Body of pancreas (tissue), 4 donors: Measurements from ENCODE around the gene SPRN. TPM values are rescaled to one million over a fixed set of nuclear protein-coding genes. Genes with fewer than 3 reads are reported as not detected.

Experiments used
- ATAC-seq: fragments of 150-250 bp; one replicate; pipeline ENCODE4 v1.9.1; 2016
- DNase-seq, 4 donors: peaks; one replicate each; pipeline ENCODE4 v3.0.0-alpha.2; 2019
- H3K27ac ChIP-seq, 4 donors: fragments of 200-600 bp; sonication (generic); 1 replicate in 3 of 4; 2 replicates in 1 of 4; pipeline versions ENCODE4 v1.5.1 to v1.6.1; 2016 to 2019; ENCODE audit warnings: mild to moderate bottlenecking in 1 of 4, mixed read lengths in 1 of 4, moderate library complexity in 1 of 4
- H3K27me3 ChIP-seq, 2 donors: fragments of 200-600 bp; sonication (generic); one replicate each; pipeline ENCODE4 v1.6.0; 2016; ENCODE audit warnings: mild to moderate bottlenecking in 1 of 2
- H3K36me3 ChIP-seq, 2 donors: fragments of 200-600 bp; sonication (generic); replicated peaks in 1 of 2; 2 replicates each; pipeline ENCODE4 v1.5.1; 2016; ENCODE audit warnings: low read depth in 2 of 2; ENCODE audit not compliant: insufficient read depth in 1 of 2
- H3K4me1 ChIP-seq: fragments of 200-600 bp; sonication (generic); one replicate; pipeline ENCODE4 v1.6.0; 2016
- H3K4me3 ChIP-seq, 2 donors: fragments of 200-600 bp; sonication (generic); 1 replicate in 1 of 2; 2 replicates in 1 of 2; pipeline ENCODE4 v1.5.1; 2016 to 2019
- H3K9me3 ChIP-seq, 3 donors: fragments of 200-600 bp; sonication (generic); 1 replicate in 2 of 3; 2 replicates in 1 of 3; pipeline ENCODE4 v1.5.1; 2016
- POLR2A ChIP-seq, 3 donors: fragments of 450-650 bp; IDR thresholded peaks; one replicate each; pipeline ENCODE4 v1.6.1; 2016; ENCODE audit warnings: antibody characterized with exemption in 3 of 3, mild to moderate bottlenecking in 2 of 3
- WGBS, 2 donors: methylation state at CpG; one replicate each; pipeline ENCODE4 v1.1.5; 2017; 5-methylcytosine and 5-hydroxymethylcytosine counted together
- intact Hi-C: fragments of 100-400 bp; cut with DNase I; formaldehyde crosslinking; loops from one replicate; pipeline ENCODE4 v1.15.1; 2023
- total RNA-seq, 2 donors: library from RNA; depleted of rRNA; stranded (reverse); fragments of >200 nt; gene quantifications; one replicate each; pipeline ENCODE4 v1.1.0, GENCODE V29; 2016
- TF ChIP-seq, protein P1 (sequence below), 7 experiments: fragments of 450-650 bp in 4 of 7; fragments of 200-600 bp in 3 of 7; sonication (generic) in 3 of 7; IDR thresholded peaks; one replicate each; pipeline ENCODE4 v1.5.1; 2016 to 2019; ENCODE audit warnings: antibody characterized with exemption in 7 of 7

Gene SPRN
- total RNA-seq, 2 donors from 2014 or later: not detected

DNA sequence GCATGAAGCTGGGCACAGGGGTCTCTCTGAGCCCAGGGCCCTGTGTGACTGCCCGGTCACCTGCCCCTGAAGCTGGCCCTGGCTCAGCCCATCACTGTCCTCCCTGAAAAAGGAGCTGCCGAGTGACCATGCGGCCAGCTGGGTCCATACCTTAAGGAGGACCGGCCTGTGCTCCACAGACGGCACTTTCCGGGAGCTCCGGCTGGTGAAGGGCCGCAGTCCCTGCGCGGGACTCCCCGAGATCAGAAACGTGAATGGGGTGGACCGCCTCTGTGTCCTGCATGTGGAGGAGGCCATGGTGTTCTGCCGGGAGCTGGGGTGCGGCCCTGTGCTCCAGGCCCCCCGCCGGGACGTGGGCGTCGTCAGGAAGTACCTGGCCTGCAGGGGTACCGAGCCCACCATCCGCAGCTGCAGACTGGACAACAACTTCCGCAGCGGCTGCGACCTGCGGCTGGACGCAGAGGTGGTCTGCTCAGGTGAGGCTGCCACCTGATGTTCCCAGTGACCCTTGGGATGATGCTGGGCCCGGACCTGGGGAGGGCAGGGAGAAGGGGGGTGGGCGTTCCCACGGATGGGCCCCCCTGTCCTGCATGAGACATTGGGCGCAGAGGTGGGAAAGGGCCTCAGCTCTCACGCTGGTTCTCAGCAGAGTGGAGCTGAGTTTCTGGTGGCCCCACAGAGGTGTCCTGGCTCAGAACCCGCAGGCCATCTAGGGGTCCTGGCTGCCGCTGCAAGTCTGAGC is 32.8 kb upstream of the SPRN start:
- Histone ChIP-seq H3K4me3 (no peak overlapping the region), H3K27me3 (no peaks in the 10 kb centered on the region), H3K27ac (no peak overlapping the region), H3K36me3 (no peaks in the 10 kb centered on the region), H3K4me1 (no peaks in the 10 kb centered on the region), H3K9me3 (no peaks in the 10 kb centered on the region)
- DNase-seq (no peak), ATAC-seq (no peak)
- intact Hi-C loops: no loop called here
- WGBS, 2 donors: 87 to 95% methylated on average over 10 to 27 of the region's 34 CpGs
- TF ChIP-seq, protein P1, sequence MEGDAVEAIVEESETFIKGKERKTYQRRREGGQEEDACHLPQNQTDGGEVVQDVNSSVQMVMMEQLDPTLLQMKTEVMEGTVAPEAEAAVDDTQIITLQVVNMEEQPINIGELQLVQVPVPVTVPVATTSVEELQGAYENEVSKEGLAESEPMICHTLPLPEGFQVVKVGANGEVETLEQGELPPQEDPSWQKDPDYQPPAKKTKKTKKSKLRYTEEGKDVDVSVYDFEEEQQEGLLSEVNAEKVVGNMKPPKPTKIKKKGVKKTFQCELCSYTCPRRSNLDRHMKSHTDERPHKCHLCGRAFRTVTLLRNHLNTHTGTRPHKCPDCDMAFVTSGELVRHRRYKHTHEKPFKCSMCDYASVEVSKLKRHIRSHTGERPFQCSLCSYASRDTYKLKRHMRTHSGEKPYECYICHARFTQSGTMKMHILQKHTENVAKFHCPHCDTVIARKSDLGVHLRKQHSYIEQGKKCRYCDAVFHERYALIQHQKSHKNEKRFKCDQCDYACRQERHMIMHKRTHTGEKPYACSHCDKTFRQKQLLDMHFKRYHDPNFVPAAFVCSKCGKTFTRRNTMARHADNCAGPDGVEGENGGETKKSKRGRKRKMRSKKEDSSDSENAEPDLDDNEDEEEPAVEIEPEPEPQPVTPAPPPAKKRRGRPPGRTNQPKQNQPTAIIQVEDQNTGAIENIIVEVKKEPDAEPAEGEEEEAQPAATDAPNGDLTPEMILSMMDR (IDR thresholded peaks at IDR 0.05): no peak
- TF ChIP-seq POLR2A (IDR thresholded peaks at IDR 0.05): no peak

DNA sequence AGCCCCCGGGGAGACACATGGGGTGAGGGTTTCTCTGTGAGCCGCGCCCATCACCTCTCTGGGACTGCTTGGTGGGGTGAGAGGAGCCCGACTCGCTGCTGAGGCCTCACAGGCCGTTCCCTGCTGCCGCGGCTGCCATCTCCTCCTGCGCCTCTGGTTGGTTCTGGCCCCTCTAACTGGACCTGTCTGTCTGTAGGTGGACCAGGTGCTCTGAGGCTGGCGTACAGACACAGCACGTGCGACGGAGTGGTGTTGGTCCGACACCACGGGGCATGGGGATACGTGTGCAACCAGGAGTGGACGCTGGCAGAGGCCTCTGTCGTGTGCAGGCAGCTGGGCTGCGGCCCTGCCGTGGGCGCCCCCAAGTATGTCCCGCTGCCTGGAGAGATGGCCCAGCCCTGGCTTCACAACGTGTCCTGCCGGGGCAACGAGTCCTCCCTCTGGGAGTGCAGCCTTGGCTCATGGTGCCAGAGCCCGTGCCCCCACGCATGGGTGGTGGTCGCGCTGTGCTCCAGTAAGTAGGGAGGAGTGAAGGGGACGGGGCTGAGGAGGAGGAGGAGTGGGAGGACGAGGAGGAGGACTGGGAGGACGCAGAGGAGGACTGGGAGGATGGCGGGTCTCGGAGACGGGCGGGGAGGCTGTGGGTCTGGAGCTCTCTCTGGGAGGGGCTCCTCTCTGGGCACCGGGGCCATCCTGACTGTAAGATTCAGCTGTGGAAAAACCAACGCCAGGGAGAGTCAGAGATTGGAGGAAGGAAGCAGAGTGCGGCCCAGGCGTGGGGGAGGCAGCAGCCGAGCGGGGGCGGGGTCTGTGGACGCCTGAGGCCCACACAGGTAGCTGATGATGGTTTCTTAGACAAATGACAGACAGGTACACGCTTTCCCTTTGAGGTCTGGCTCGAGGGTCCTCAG is 31.9 kb upstream of the SPRN start:
- TF ChIP-seq POLR2A (IDR thresholded peaks at IDR 0.05): no peak
- TF ChIP-seq, protein P1 (IDR thresholded peaks at IDR 0.05): no peak
- ATAC-seq (no peak), DNase-seq (no peak)
- Histone ChIP-seq H3K27ac (no peak overlapping the region), H3K4me3 (no peak overlapping the region), H3K36me3 (no peaks in the 10 kb centered on the region), H3K4me1 (no peaks in the 10 kb centered on the region), H3K27me3 (no peaks in the 10 kb centered on the region), H3K9me3 (no peaks in the 10 kb centered on the region)
- intact Hi-C loops: no loop called here
- 87 to 90% methylated on average over 40 to 45 of the region's 46 CpGs for WGBS, 2 donors

DNA sequence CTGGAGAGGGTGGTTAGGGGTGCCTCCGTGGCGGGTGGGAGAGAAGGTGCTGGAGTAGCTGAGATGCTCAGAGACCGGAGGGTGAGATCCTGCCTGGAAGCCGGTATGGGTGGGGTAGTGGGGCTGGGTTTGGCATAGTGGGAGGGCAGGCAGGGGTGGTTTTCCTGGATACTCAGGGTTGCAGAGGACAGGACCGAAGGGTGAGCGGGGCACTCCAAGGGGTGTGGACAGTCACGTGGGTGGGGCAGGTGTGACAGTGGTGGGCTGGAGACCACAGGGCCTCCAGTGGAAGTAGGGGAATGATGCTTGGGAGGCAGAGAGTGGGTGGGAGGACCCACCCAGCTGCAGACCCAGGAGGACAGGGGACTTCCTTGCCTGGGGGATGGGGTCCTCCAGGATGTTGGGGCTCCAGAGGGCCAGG is 31.2 kb upstream of the SPRN start:
- no peaks in the 10 kb centered on the region for H3K36me3 ChIP-seq
- TF ChIP-seq, protein P1 (IDR thresholded peaks at IDR 0.05): no peak
- no peak for TF ChIP-seq POLR2A (IDR thresholded peaks at IDR 0.05)
- H3K9me3 ChIP-seq: no peaks in the 10 kb centered on the region
- intact Hi-C loops: no loop called here
- H3K4me3 ChIP-seq: no peak overlapping the region
- WGBS, 2 donors: 91 to 93% methylated on average over 7 of the region's 7 CpGs
- no peaks in the 10 kb centered on the region for H3K4me1 ChIP-seq
- no peak overlapping the region for H3K27ac ChIP-seq
- ATAC-seq (no peak), DNase-seq (no peak)
- no peaks in the 10 kb centered on the region for H3K27me3 ChIP-seq

DNA sequence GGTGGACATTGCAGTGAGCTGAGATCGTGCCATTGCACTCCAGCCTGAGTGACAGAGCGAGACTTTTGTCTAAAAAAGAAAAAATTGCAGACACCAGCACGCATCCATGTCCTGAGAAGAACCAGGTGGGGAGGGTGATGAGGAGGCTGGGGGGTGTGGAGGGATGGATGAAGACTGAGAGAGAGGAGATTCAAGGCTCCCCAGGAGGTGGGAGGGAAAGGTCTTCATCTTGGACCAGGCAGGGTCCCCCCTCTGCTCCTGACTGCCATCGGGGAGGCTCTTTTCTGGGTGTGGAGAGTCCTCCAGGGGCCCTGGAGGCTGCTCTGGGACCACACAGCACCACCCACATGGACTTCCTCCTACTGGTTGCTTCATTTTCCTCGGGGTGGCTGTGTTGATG is 30.8 kb upstream of the SPRN start:
- no peaks in the 10 kb centered on the region for H3K9me3 ChIP-seq
- TF ChIP-seq POLR2A (IDR thresholded peaks at IDR 0.05): no peak
- TF ChIP-seq, protein P1 (IDR thresholded peaks at IDR 0.05): no peak
- no peaks in the 10 kb centered on the region for H3K27me3 ChIP-seq
- H3K4me3 ChIP-seq: no peak overlapping the region
- intact Hi-C loops: no loop called here
- 80 to 83% methylated on average over 5 of the region's 5 CpGs for WGBS, 2 donors
- no peak for ATAC-seq
- H3K27ac ChIP-seq: no peak overlapping the region
- no peaks in the 10 kb centered on the region for H3K36me3 ChIP-seq
- no peaks in the 10 kb centered on the region for H3K4me1 ChIP-seq
- no peak for DNase-seq
